Measurements from ENCODE around the gene CCDC85C. TPM values are rescaled to one million over a fixed set of nuclear protein-coding genes. Genes with fewer than 3 reads are reported as not detected.

Gene CCDC85C
- total RNA-seq, 2 experiments from 2014 or later = 7.1 to 9.1 TPM

- Mint-ChIP-seq H3K4me1 (no peaks in the 10 kb centered on the region), H3K27me3 (no peaks in the 10 kb centered on the region), H3K27ac (no peak overlapping the region), H3K36me3 (no peaks in the 10 kb centered on the region), H3K4me3 (no peak overlapping the region), H3K9me3 (ENCODE audit: low read depth) (no peaks in the 10 kb centered on the region)
- CTCF ChIA-PET = no interaction called here
- no peak for DNase-seq
- ATAC-seq = no peak
These were observed 52.7 kb downstream of the CCDC85C start for GRCh38 chr14:99551034-99551922.

- H3K27ac Mint-ChIP-seq = no peak overlapping the region
These were observed 53.5 kb downstream of the CCDC85C start for GRCh38 chr14:99550387-99550992.

GRCh38 chr14:99549684-99550083 lies 54.3 kb downstream of the CCDC85C start:
- Mint-ChIP-seq H3K9me3 (ENCODE audit: low read depth) (no peaks in the 10 kb centered on the region), H3K4me1 (no peaks in the 10 kb centered on the region), H3K27ac (no peak overlapping the region), H3K36me3 (no peaks in the 10 kb centered on the region), H3K27me3 (no peaks in the 10 kb centered on the region), H3K4me3 (no peak overlapping the region)
- no peak for DNase-seq
- ATAC-seq = no peak
- CTCF ChIA-PET = no interaction called here

More at GRCh38 chr14:99550387-99550992, 53.5 kb downstream of the CCDC85C start:
- no peak for ATAC-seq
- H3K36me3 Mint-ChIP-seq = no peaks in the 10 kb centered on the region
- H3K4me1 Mint-ChIP-seq = no peaks in the 10 kb centered on the region
- H3K27me3 Mint-ChIP-seq = no peaks in the 10 kb centered on the region
- no peak overlapping the region for H3K4me3 Mint-ChIP-seq
- DNase-seq = no peak
- CTCF ChIA-PET = no interaction called here
- no peaks in the 10 kb centered on the region for H3K9me3 Mint-ChIP-seq (ENCODE audit: low read depth)

- no peak overlapping the region for H3K27ac Mint-ChIP-seq
- CTCF ChIA-PET = no interaction called here
- H3K4me1 Mint-ChIP-seq = no peaks in the 10 kb centered on the region
- no peak for DNase-seq
- no peaks in the 10 kb centered on the region for H3K9me3 Mint-ChIP-seq (ENCODE audit: low read depth)
- H3K4me3 Mint-ChIP-seq = no peak overlapping the region
- no peaks in the 10 kb centered on the region for H3K36me3 Mint-ChIP-seq
- no peak for ATAC-seq
- H3K27me3 Mint-ChIP-seq = no peaks in the 10 kb centered on the region
These were observed 55.0 kb downstream of the CCDC85C start for GRCh38 chr14:99548871-99549515.

GRCh38 chr14:99548255-99548654 lies 55.8 kb downstream of the CCDC85C start:
- ATAC-seq (no peak), DNase-seq (no peak)
- Mint-ChIP-seq H3K36me3 (no peaks in the 10 kb centered on the region), H3K27me3 (no peaks in the 10 kb centered on the region), H3K9me3 (ENCODE audit: low read depth) (no peaks in the 10 kb centered on the region), H3K4me3 (no peak overlapping the region), H3K27ac (no peak overlapping the region), H3K4me1 (no peaks in the 10 kb centered on the region)
- CTCF ChIA-PET = no interaction called here

- DNase-seq (no peak), ATAC-seq (no peak)
- Mint-ChIP-seq H3K9me3 (ENCODE audit: low read depth) (no peaks in the 10 kb centered on the region), H3K27ac (no peak overlapping the region), H3K4me3 (no peak overlapping the region), H3K27me3 (no peaks in the 10 kb centered on the region), H3K4me1 (no peaks in the 10 kb centered on the region), H3K36me3 (no peaks in the 10 kb centered on the region)
- CTCF ChIA-PET = no interaction called here
These were observed 57.6 kb downstream of the CCDC85C start for GRCh38 chr14:99546234-99546879.

- Mint-ChIP-seq H3K27ac (no peak overlapping the region), H3K9me3 (ENCODE audit: low read depth) (no peaks in the 10 kb centered on the region), H3K4me1 (no peaks in the 10 kb centered on the region), H3K27me3 (no peaks in the 10 kb centered on the region), H3K4me3 (no peak overlapping the region), H3K36me3 (no peaks in the 10 kb centered on the region)
- ATAC-seq (no peak), DNase-seq (no peak)
- CTCF ChIA-PET = no interaction called here
These were observed 58.4 kb downstream of the CCDC85C start for GRCh38 chr14:99545586-99545985.

- no peak overlapping the region for H3K27ac Mint-ChIP-seq
- DNase-seq = no peak
These were observed 59.0 kb downstream of the CCDC85C start for GRCh38 chr14:99544991-99545390.

GRCh38 chr14:99543985-99544384 lies 60.0 kb downstream of the CCDC85C start:
- ATAC-seq = no peak
- Mint-ChIP-seq H3K27me3 (no peaks in the 10 kb centered on the region), H3K27ac (no peak overlapping the region), H3K36me3 (no peaks in the 10 kb centered on the region), H3K4me1 (no peaks in the 10 kb centered on the region), H3K4me3 (no peak overlapping the region), H3K9me3 (ENCODE audit: low read depth) (no peaks in the 10 kb centered on the region)
- CTCF ChIA-PET = no interaction called here
- DNase-seq = no peak

More at GRCh38 chr14:99544991-99545390, 59.0 kb downstream of the CCDC85C start:
- Mint-ChIP-seq H3K4me3 (no peak overlapping the region), H3K4me1 (no peaks in the 10 kb centered on the region), H3K36me3 (no peaks in the 10 kb centered on the region), H3K27me3 (no peaks in the 10 kb centered on the region), H3K9me3 (ENCODE audit: low read depth) (no peaks in the 10 kb centered on the region)
- CTCF ChIA-PET = no interaction called here
- no peak for ATAC-seq

GRCh38 chr14:99543370-99543769 lies 60.6 kb downstream of the CCDC85C start:
- ATAC-seq = no peak
- no peak overlapping the region for H3K27ac Mint-ChIP-seq
- no peak for DNase-seq
- CTCF ChIA-PET = no interaction called here
- no peaks in the 10 kb centered on the region for H3K4me1 Mint-ChIP-seq
- H3K9me3 Mint-ChIP-seq (ENCODE audit: low read depth) = no peaks in the 10 kb centered on the region
- no peaks in the 10 kb centered on the region for H3K36me3 Mint-ChIP-seq
- no peaks in the 10 kb centered on the region for H3K27me3 Mint-ChIP-seq
- H3K4me3 Mint-ChIP-seq = no peak overlapping the region

- Mint-ChIP-seq H3K27ac (no peak overlapping the region), H3K36me3 (no peaks in the 10 kb centered on the region), H3K27me3 (no peaks in the 10 kb centered on the region), H3K9me3 (ENCODE audit: low read depth) (no peaks in the 10 kb centered on the region), H3K4me3 (no peak overlapping the region), H3K4me1 (no peaks in the 10 kb centered on the region)
- CTCF ChIA-PET = no interaction called here
- DNase-seq (no peak), ATAC-seq (no peak)
These were observed 61.4 kb downstream of the CCDC85C start for GRCh38 chr14:99542566-99542965.

GRCh38 chr14:99541677-99542470 lies 62.1 kb downstream of the CCDC85C start:
- H3K4me3 Mint-ChIP-seq = no peak overlapping the region
- no peaks in the 10 kb centered on the region for H3K27me3 Mint-ChIP-seq
- no peaks in the 10 kb centered on the region for H3K4me1 Mint-ChIP-seq
- no peaks in the 10 kb centered on the region for H3K36me3 Mint-ChIP-seq
- H3K27ac Mint-ChIP-seq = no peak overlapping the region
- DNase-seq (no peak), ATAC-seq (no peak)
- no peaks in the 10 kb centered on the region for H3K9me3 Mint-ChIP-seq (ENCODE audit: low read depth)
- CTCF ChIA-PET = no interaction called here

- H3K36me3 Mint-ChIP-seq = no peaks in the 10 kb centered on the region
- DNase-seq = no peak
- H3K27me3 Mint-ChIP-seq = no peaks in the 10 kb centered on the region
- no peaks in the 10 kb centered on the region for H3K9me3 Mint-ChIP-seq (ENCODE audit: low read depth)
- CTCF ChIA-PET = no interaction called here
- H3K4me1 Mint-ChIP-seq = no peaks in the 10 kb centered on the region
- H3K27ac Mint-ChIP-seq = no peak overlapping the region
- no peak for ATAC-seq
- no peak overlapping the region for H3K4me3 Mint-ChIP-seq
These were observed 62.8 kb downstream of the CCDC85C start for GRCh38 chr14:99541211-99541610.

Measured in activated CD8-positive, alpha-beta memory T cell treated with anti-CD3 and anti-CD28 coated beads, Interleukin-2, amount 10 ng/mL, durations not matched to agents 7 days and 5 days (primary cell).